ENCODE results near the gene SPAG17. TPM values are rescaled to one million over a fixed set of nuclear protein-coding genes. Genes with fewer than 3 reads are reported as not detected.

The SPAG17 gene
- total RNA-seq, 1 experiment from 2014 or later: not detected

- Histone ChIP-seq H3K4me3 (replicated peaks in 1 of 2; ENCODE audit: low read depth in 1 of 2, low read length in 2 of 2) (no peak overlapping the region), H3K9me3 (ENCODE audit: control insufficient read depth in 1 of 2, insufficient read depth in 1 of 2, low read depth in 1 of 2, low read length in 2 of 2) (no peaks in the 10 kb centered on the region), H3K79me2 (ENCODE audit: insufficient read depth, low read length) (no peaks in the 10 kb centered on the region), H3K9me2 (ENCODE audit: insufficient read depth) (no peaks in the 10 kb centered on the region), H3K4me2 (ENCODE audit: low read length) (no peak overlapping the region), H3K36me3 (ENCODE audit: control insufficient read depth in 1 of 2, insufficient read depth in 2 of 2, low read length in 2 of 2) (0 out of 4 replicates have a peak, but pooled peaks cover 0 to 2% of the 10 kb centered on the region in 2 experiments), H2AFZ (ENCODE audit: low read depth, low read length, poor library complexity, severe bottlenecking) (no peak overlapping the region), H3K27me3 (ENCODE audit: insufficient read depth, low read length) (no peaks in the 10 kb centered on the region), H3K4me1 (ENCODE audit: control insufficient read depth in 1 of 2, insufficient read depth in 2 of 2, low read length in 2 of 2) (no peaks in the 10 kb centered on the region), H3K9ac (ENCODE audit: low read length) (no peak overlapping the region), H3K27ac (ENCODE audit: low read depth, low read length) (no peak overlapping the region), H4K20me1 (ENCODE audit: insufficient read depth) (no peaks in the 10 kb centered on the region)
- peak; percentile 55 for ATAC-seq
- ChIA-PET POLR2A (no interaction called here), RAD21 (ENCODE audit: low non-redundant PET in 1 of 2, low total read pairs in 2 of 2, uncharacterized antibody in 2 of 2, unreplicated experiment in 2 of 2) (no interaction called here), CTCF (no interaction called here)
- no peak for DNase-seq (ENCODE audit: low read depth, low spot score)
- intact Hi-C loops (cut with micrococcal nuclease): no loop called here
- TF ChIP-seq, protein P1, sequence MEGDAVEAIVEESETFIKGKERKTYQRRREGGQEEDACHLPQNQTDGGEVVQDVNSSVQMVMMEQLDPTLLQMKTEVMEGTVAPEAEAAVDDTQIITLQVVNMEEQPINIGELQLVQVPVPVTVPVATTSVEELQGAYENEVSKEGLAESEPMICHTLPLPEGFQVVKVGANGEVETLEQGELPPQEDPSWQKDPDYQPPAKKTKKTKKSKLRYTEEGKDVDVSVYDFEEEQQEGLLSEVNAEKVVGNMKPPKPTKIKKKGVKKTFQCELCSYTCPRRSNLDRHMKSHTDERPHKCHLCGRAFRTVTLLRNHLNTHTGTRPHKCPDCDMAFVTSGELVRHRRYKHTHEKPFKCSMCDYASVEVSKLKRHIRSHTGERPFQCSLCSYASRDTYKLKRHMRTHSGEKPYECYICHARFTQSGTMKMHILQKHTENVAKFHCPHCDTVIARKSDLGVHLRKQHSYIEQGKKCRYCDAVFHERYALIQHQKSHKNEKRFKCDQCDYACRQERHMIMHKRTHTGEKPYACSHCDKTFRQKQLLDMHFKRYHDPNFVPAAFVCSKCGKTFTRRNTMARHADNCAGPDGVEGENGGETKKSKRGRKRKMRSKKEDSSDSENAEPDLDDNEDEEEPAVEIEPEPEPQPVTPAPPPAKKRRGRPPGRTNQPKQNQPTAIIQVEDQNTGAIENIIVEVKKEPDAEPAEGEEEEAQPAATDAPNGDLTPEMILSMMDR (IDR thresholded peaks at IDR 0.05 in 2 of 3, conservative IDR thresholded peaks at IDR 0.05 in 1 of 3; ENCODE audit: borderline replicate concordance in 1 of 3, insufficient read depth in 1 of 3, low read depth in 2 of 3, low read length in 2 of 3): peak in 1 of 3 experiments; percentile 27; a peak in 1 of 6 replicates
- no peak for TF ChIP-seq SRF (IDR thresholded peaks at IDR 0.05; ENCODE audit: low read depth)
- no TSS peak for BruUV-seq (replicated peaks)
Measured at GRCh38 chr1:117967477-117967876, 217.6 kb downstream of the SPAG17 start.

DNA sequence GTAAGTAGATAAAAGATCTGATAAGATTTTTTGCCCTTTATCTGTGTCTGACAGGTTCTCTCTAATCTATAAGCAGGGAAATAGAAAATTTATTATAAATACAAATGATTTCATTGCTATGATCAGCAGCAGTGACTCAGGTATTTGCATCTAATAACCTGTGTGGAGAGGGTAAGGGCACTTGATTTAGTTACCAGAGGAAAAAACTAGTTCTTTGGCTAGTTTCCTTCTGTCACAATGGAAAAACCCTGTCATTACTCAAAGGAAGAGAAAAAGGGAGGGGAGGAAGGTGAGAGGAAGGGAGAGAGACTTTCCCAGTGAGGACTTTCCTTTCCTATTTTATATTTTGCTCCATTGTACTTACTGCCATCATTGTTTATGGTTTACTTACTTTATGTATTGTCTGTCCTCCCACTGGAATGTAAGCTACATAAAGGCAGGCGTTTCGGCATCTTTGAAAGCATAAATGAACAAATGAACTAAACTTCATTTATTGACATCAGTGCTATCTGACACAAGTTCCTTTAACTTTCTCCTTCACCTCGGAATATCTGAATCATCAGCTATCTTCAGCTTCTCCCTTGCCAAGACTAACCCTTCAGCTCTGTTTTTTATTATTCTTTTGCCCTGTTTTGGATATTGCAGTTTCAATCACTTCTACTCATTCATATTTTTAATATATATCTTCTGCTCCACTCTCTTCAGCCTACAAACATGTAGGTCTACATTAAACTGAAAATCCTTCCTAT lies 220.6 kb downstream of the SPAG17 start:
- ChIA-PET CTCF (no interaction called here), RAD21 (ENCODE audit: low non-redundant PET in 1 of 2, low total read pairs in 2 of 2, uncharacterized antibody in 2 of 2, unreplicated experiment in 2 of 2) (no interaction called here), POLR2A (no interaction called here)
- DNase-seq (ENCODE audit: low read depth, low spot score) (no peak), ATAC-seq (no peak)
- peaks cover 5 to 11% of the 10 kb centered on the region in 2 experiments for H3K36me3 ChIP-seq (ENCODE audit: control insufficient read depth in 1 of 2, insufficient read depth in 2 of 2, low read length in 2 of 2)
- H3K4me1 ChIP-seq (ENCODE audit: control insufficient read depth in 1 of 2, insufficient read depth in 2 of 2, low read length in 2 of 2): no peaks in the 10 kb centered on the region
- intact Hi-C loops (cut with micrococcal nuclease): no loop called here
- no peak overlapping the region for H3K4me2 ChIP-seq (ENCODE audit: low read length)
- H3K27ac ChIP-seq (ENCODE audit: low read depth, low read length): no peak overlapping the region
- no peaks in the 10 kb centered on the region for H4K20me1 ChIP-seq (ENCODE audit: insufficient read depth)
- BruUV-seq (replicated peaks): no TSS peak
- no peaks in the 10 kb centered on the region for H3K9me2 ChIP-seq (ENCODE audit: insufficient read depth)
- TF ChIP-seq ELF1 (IDR thresholded peaks at IDR 0.05; ENCODE audit: borderline replicate concordance, low read depth) (no peak), JUND (IDR thresholded peaks at IDR 0.05) (no peak), TCF7L2 (IDR thresholded peaks at IDR 0.05; ENCODE audit: borderline replicate concordance, extremely low read depth, insufficient read depth, insufficient read length) (no peak), EGR1 (IDR thresholded peaks at IDR 0.05; ENCODE audit: low read depth) (no peak), EZH2phosphoT487 (IDR thresholded peaks at IDR 0.05; ENCODE audit: borderline replicate concordance) (no peak), EZH2 (IDR thresholded peaks at IDR 0.05) (no peak), CEBPB (IDR thresholded peaks at IDR 0.05; ENCODE audit: low read depth) (no peak)
- TF ChIP-seq, protein P2, sequence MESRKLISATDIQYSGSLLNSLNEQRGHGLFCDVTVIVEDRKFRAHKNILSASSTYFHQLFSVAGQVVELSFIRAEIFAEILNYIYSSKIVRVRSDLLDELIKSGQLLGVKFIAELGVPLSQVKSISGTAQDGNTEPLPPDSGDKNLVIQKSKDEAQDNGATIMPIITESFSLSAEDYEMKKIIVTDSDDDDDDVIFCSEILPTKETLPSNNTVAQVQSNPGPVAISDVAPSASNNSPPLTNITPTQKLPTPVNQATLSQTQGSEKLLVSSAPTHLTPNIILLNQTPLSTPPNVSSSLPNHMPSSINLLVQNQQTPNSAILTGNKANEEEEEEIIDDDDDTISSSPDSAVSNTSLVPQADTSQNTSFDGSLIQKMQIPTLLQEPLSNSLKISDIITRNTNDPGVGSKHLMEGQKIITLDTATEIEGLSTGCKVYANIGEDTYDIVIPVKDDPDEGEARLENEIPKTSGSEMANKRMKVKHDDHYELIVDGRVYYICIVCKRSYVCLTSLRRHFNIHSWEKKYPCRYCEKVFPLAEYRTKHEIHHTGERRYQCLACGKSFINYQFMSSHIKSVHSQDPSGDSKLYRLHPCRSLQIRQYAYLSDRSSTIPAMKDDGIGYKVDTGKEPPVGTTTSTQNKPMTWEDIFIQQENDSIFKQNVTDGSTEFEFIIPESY (IDR thresholded peaks at IDR 0.05; ENCODE audit: extremely low read depth, insufficient replicate concordance, low read length): no peak
- H3K79me2 ChIP-seq (ENCODE audit: insufficient read depth, low read length): no peaks in the 10 kb centered on the region
- no peak overlapping the region for H2AFZ ChIP-seq (ENCODE audit: low read depth, low read length, poor library complexity, severe bottlenecking)
- no peaks in the 10 kb centered on the region for H3K27me3 ChIP-seq (ENCODE audit: insufficient read depth, low read length)
- no peaks in the 10 kb centered on the region for H3K9me3 ChIP-seq (ENCODE audit: control insufficient read depth in 1 of 2, insufficient read depth in 1 of 2, low read depth in 1 of 2, low read length in 2 of 2)
- H3K4me3 ChIP-seq (replicated peaks in 1 of 2; ENCODE audit: low read depth in 1 of 2, low read length in 2 of 2): no peak overlapping the region
- no peak overlapping the region for H3K9ac ChIP-seq (ENCODE audit: low read length)

Measured in HCT116 (cell line).